HepG2 (cell line): Measurements from ENCODE around the gene BCL2L2. TPM values are rescaled to one million over a fixed set of nuclear protein-coding genes. Genes with fewer than 3 reads are reported as not detected.
A peak's percentile ranks its signal among the peaks of the same experiment; 100 is the strongest.

Experiments
- HNRNPUL1 ChIP-seq: fragments of 200-400 bp; formaldehyde crosslinking; IDR thresholded peaks from 2 replicates; pipeline ENCODE4 v1.6.1; 2017; ENCODE audit warnings: low read depth, mild to moderate bottlenecking, low read length, moderate library complexity
- RARA ChIP-seq: IDR thresholded peaks from 2 replicates; pipeline ENCODE4 v1.6.1; 2016; ENCODE audit warnings: missing genetic modification reagents, missing compliant biosample characterization
- TOE1 ChIP-seq: sonication (generic); formaldehyde crosslinking; IDR thresholded peaks from 2 replicates; pipeline ENCODE4 v1.4.0; 2020; ENCODE audit warnings: mild to moderate bottlenecking, missing genetic modification reagents
- ZNF230 ChIP-seq: sonication (generic); formaldehyde crosslinking; IDR thresholded peaks from 2 replicates; pipeline ENCODE4 v1.4.0; 2020; ENCODE audit warnings: mild to moderate bottlenecking, missing genetic modification reagents
- ZNF564 ChIP-seq: sonication (generic); formaldehyde crosslinking; IDR thresholded peaks from 2 replicates; pipeline ENCODE4 v1.8.1; 2023; ENCODE audit warnings: mild to moderate bottlenecking, missing genetic modification reagents
- ZNF883 ChIP-seq: sonication (generic); formaldehyde crosslinking; IDR thresholded peaks from 2 replicates; pipeline ENCODE4 v1.5.1; 2020; ENCODE audit warnings: mild to moderate bottlenecking, missing genetic modification reagents; ENCODE audit errors: not compliant biosample characterization
- ZZZ3 ChIP-seq: sonication (generic); formaldehyde crosslinking; IDR thresholded peaks from 2 replicates; pipeline ENCODE4 v1.4.0; 2020; ENCODE audit warnings: missing genetic modification reagents, mild to moderate bottlenecking, borderline replicate concordance
- polyA plus RNA-seq, 8 experiments: library from polyadenylated mRNA; depleted of rRNA in 3 of 8; stranded (reverse) in 7 of 8; unstranded in 1 of 8; fragments of >200 nt; fragmentation: Illumina TruSeq in 4 of 8; extraction: Trizol in 4 of 8; gene quantifications; 2 replicates each; pipeline versions ENCODE4 v1.2.1 to v1.2.3, GENCODE V29; 2011 to 2016; ENCODE audit warnings: low read depth in 4 of 8, missing spikeins in 1 of 8, mixed read lengths in 1 of 8; ENCODE audit not compliant: insufficient read depth in 1 of 8
- total RNA-seq, 5 experiments: library from RNA; depleted of rRNA; stranded (reverse); fragments of >200 nt; fragmentation: Illumina TruSeq; extraction: Trizol; gene quantifications; 2 replicates each; pipeline ENCODE4 v1.2.3, GENCODE V29; 2016; ENCODE audit warnings: low read depth in 1 of 5
- TF ChIP-seq, protein P1 (sequence below): sonication (generic); formaldehyde crosslinking; IDR thresholded peaks from 2 replicates; pipeline ENCODE4 v1.5.0; 2020; ENCODE audit warnings: mild to moderate bottlenecking, missing genetic modification reagents
- TF ChIP-seq, protein P2 (sequence below): sonication (generic); formaldehyde crosslinking; IDR thresholded peaks from 2 replicates; pipeline ENCODE4 v1.4.0; 2020; ENCODE audit warnings: missing genetic modification reagents, borderline replicate concordance
- TF ChIP-seq, protein P3 (sequence below): sonication (generic); formaldehyde crosslinking; IDR thresholded peaks from 2 replicates; pipeline ENCODE4 v1.4.0; 2020; ENCODE audit warnings: missing genetic modification reagents, borderline replicate concordance
- TF ChIP-seq, protein P4 (sequence below): sonication (generic); formaldehyde crosslinking; IDR thresholded peaks from 2 replicates; pipeline ENCODE4 v1.5.1; 2020; ENCODE audit warnings: missing genetic modification reagents, mild to moderate bottlenecking, borderline replicate concordance
- TF ChIP-seq, protein P5 (sequence below): sonication (generic); formaldehyde crosslinking; IDR thresholded peaks from 2 replicates; pipeline ENCODE4 v1.4.0; 2020; ENCODE audit warnings: missing genetic modification reagents, borderline replicate concordance

The BCL2L2 gene
- total and polyA plus RNA-seq, 2 of the 13 experiments (the other 11 are each of a cell fraction or from before 2014, with no cell fraction given): 28.1 to 49.8 TPM

DNA sequence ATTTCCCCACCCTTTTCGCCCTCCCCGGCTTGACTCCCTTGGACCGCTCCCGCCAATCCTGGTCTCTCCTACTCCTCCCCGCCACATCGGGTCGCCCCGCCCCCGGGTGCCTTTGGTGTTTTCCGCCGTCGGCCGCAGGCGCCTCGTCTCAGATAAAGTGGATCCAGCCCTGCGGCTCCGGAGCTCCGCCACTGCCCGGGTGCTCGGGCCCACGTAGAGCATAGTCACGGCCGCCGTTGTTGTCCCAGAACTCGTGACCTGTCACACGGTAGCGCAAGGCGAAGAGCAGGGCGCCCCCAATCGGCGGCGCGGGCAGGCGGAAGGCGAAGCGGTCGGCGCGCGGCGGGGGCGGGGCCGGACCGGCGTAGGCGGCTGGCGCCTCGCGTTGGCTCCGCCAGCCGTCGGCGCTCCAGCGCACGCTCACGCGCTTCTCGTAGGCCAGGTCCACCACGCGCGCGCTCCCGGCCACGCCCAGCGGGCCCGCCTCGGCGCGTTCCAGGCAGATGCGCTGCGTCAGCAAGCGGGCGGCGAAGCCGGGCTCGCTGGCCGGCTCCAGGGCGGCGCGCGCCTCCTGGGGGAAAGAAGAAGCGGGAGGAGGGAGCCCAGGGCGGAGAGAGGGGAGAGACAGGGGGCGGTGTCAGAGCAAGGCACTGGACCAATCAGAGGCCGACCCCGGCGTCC lies 5.2 kb upstream of the BCL2L2 start (continued):
- TF ChIP-seq, protein P1, sequence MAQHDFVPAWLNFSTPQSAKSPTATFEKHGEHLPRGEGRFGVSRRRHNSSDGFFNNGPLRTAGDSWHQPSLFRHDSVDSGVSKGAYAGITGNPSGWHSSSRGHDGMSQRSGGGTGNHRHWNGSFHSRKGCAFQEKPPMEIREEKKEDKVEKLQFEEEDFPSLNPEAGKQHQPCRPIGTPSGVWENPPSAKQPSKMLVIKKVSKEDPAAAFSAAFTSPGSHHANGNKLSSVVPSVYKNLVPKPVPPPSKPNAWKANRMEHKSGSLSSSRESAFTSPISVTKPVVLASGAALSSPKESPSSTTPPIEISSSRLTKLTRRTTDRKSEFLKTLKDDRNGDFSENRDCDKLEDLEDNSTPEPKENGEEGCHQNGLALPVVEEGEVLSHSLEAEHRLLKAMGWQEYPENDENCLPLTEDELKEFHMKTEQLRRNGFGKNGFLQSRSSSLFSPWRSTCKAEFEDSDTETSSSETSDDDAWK (CRISPR knock-in tag): no peak
- no peak; the same call in 1 of the 2 replicates for TF ChIP-seq ZZZ3 (CRISPR knock-in tag)
- TF ChIP-seq RARA: peak; percentile 64
- no peak for TF ChIP-seq ZNF564 (CRISPR knock-in tag)
- TF ChIP-seq, protein P2, sequence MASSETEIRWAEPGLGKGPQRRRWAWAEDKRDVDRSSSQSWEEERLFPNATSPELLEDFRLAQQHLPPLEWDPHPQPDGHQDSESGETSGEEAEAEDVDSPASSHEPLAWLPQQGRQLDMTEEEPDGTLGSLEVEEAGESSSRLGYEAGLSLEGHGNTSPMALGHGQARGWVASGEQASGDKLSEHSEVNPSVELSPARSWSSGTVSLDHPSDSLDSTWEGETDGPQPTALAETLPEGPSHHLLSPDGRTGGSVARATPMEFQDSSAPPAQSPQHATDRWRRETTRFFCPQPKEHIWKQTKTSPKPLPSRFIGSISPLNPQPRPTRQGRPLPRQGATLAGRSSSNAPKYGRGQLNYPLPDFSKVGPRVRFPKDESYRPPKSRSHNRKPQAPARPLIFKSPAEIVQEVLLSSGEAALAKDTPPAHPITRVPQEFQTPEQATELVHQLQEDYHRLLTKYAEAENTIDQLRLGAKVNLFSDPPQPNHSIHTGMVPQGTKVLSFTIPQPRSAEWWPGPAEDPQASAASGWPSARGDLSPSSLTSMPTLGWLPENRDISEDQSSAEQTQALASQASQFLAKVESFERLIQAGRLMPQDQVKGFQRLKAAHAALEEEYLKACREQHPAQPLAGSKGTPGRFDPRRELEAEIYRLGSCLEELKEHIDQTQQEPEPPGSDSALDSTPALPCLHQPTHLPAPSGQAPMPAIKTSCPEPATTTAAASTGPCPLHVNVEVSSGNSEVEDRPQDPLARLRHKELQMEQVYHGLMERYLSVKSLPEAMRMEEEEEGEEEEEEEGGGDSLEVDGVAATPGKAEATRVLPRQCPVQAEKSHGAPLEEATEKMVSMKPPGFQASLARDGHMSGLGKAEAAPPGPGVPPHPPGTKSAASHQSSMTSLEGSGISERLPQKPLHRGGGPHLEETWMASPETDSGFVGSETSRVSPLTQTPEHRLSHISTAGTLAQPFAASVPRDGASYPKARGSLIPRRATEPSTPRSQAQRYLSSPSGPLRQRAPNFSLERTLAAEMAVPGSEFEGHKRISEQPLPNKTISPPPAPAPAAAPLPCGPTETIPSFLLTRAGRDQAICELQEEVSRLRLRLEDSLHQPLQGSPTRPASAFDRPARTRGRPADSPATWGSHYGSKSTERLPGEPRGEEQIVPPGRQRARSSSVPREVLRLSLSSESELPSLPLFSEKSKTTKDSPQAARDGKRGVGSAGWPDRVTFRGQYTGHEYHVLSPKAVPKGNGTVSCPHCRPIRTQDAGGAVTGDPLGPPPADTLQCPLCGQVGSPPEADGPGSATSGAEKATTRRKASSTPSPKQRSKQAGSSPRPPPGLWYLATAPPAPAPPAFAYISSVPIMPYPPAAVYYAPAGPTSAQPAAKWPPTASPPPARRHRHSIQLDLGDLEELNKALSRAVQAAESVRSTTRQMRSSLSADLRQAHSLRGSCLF (CRISPR knock-in tag): no peak
- TF ChIP-seq, protein P3, sequence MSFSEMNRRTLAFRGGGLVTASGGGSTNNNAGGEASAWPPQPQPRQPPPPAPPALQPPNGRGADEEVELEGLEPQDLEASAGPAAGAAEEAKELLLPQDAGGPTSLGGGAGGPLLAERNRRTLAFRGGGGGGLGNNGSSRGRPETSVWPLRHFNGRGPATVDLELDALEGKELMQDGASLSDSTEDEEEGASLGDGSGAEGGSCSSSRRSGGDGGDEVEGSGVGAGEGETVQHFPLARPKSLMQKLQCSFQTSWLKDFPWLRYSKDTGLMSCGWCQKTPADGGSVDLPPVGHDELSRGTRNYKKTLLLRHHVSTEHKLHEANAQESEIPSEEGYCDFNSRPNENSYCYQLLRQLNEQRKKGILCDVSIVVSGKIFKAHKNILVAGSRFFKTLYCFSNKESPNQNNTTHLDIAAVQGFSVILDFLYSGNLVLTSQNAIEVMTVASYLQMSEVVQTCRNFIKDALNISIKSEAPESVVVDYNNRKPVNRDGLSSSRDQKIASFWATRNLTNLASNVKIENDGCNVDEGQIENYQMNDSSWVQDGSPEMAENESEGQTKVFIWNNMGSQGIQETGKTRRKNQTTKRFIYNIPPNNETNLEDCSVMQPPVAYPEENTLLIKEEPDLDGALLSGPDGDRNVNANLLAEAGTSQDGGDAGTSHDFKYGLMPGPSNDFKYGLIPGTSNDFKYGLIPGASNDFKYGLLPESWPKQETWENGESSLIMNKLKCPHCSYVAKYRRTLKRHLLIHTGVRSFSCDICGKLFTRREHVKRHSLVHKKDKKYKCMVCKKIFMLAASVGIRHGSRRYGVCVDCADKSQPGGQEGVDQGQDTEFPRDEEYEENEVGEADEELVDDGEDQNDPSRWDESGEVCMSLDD (CRISPR knock-in tag): no peak
- no peak for TF ChIP-seq HNRNPUL1
- TF ChIP-seq, protein P4, sequence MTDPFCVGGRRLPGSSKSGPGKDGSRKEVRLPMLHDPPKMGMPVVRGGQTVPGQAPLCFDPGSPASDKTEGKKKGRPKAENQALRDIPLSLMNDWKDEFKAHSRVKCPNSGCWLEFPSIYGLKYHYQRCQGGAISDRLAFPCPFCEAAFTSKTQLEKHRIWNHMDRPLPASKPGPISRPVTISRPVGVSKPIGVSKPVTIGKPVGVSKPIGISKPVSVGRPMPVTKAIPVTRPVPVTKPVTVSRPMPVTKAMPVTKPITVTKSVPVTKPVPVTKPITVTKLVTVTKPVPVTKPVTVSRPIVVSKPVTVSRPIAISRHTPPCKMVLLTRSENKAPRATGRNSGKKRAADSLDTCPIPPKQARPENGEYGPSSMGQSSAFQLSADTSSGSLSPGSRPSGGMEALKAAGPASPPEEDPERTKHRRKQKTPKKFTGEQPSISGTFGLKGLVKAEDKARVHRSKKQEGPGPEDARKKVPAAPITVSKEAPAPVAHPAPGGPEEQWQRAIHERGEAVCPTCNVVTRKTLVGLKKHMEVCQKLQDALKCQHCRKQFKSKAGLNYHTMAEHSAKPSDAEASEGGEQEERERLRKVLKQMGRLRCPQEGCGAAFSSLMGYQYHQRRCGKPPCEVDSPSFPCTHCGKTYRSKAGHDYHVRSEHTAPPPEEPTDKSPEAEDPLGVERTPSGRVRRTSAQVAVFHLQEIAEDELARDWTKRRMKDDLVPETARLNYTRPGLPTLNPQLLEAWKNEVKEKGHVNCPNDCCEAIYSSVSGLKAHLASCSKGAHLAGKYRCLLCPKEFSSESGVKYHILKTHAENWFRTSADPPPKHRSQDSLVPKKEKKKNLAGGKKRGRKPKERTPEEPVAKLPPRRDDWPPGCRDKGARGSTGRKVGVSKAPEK (CRISPR knock-in tag): no peak
- no peak for TF ChIP-seq ZNF230 (CRISPR knock-in tag)
- peak; percentile 22; the same call in 1 of the 2 replicates for TF ChIP-seq TOE1 (CRISPR knock-in tag)
- peak; percentile 71 for TF ChIP-seq ZNF883 (CRISPR knock-in tag)
- TF ChIP-seq, protein P5, sequence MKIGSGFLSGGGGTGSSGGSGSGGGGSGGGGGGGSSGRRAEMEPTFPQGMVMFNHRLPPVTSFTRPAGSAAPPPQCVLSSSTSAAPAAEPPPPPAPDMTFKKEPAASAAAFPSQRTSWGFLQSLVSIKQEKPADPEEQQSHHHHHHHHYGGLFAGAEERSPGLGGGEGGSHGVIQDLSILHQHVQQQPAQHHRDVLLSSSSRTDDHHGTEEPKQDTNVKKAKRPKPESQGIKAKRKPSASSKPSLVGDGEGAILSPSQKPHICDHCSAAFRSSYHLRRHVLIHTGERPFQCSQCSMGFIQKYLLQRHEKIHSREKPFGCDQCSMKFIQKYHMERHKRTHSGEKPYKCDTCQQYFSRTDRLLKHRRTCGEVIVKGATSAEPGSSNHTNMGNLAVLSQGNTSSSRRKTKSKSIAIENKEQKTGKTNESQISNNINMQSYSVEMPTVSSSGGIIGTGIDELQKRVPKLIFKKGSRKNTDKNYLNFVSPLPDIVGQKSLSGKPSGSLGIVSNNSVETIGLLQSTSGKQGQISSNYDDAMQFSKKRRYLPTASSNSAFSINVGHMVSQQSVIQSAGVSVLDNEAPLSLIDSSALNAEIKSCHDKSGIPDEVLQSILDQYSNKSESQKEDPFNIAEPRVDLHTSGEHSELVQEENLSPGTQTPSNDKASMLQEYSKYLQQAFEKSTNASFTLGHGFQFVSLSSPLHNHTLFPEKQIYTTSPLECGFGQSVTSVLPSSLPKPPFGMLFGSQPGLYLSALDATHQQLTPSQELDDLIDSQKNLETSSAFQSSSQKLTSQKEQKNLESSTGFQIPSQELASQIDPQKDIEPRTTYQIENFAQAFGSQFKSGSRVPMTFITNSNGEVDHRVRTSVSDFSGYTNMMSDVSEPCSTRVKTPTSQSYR (CRISPR knock-in tag): peak; percentile 89
